Measurements from ENCODE around the gene SLC19A1.

SLC19A1 gene

GRCh38 chr21:45474323-45474950 is 67.8 kb downstream of the SLC19A1 start:
- no peak for DNase-seq

- DNase-seq: no peak
Observed at GRCh38 chr21:45473496-45474322, 68.5 kb downstream of the SLC19A1 start.

GRCh38 chr21:45472445-45473365 is 69.5 kb downstream of the SLC19A1 start:
- DNase-seq: no peak

- DNase-seq: no peak
Observed at GRCh38 chr21:45471525-45472221, 70.6 kb downstream of the SLC19A1 start.

GRCh38 chr21:45470773-45471524 is 71.3 kb downstream of the SLC19A1 start:
- no peak for DNase-seq

- no peak for DNase-seq
Observed at GRCh38 chr21:45470087-45470515, 72.1 kb downstream of the SLC19A1 start.

GRCh38 chr21:45469273-45470086 is 72.8 kb downstream of the SLC19A1 start:
- DNase-seq: no peak

GRCh38 chr21:45468971-45469272 is 73.3 kb downstream of the SLC19A1 start:
- DNase-seq: no peak

- DNase-seq: no peak
Observed at GRCh38 chr21:45468051-45468970, 73.9 kb downstream of the SLC19A1 start.

GRCh38 chr21:45467221-45467779 is 74.9 kb downstream of the SLC19A1 start:
- DNase-seq: no peak

- no peak for DNase-seq
Observed at GRCh38 chr21:45466330-45467220, 75.7 kb downstream of the SLC19A1 start.

GRCh38 chr21:45465611-45466329 is 76.5 kb downstream of the SLC19A1 start:
- DNase-seq: no peak

- no peak for DNase-seq
Observed at GRCh38 chr21:45465105-45465504, 77.1 kb downstream of the SLC19A1 start.

GRCh38 chr21:45464309-45464708 is 77.9 kb downstream of the SLC19A1 start:
- DNase-seq: no peak

GRCh38 chr21:45463871-45464270 is 78.4 kb downstream of the SLC19A1 start:
- DNase-seq: no peak

- no peak for DNase-seq
Observed at GRCh38 chr21:45461806-45462341, 80.4 kb downstream of the SLC19A1 start.

GRCh38 chr21:45461369-45461750 is 80.9 kb downstream of the SLC19A1 start:
- no peak for DNase-seq

Data from NCI-H2081 treated with DMSO at 0.1 percent for 48 hours (cell line).